Breast epithelium (tissue), 3 donors: ENCODE measurements around the gene DUSP22.

Source experiments
- CTCF ChIP-seq, 3 donors: fragments of 450-650 bp; IDR thresholded peaks; one replicate each; pipeline ENCODE4 v1.5.1; 2016 to 2017; ENCODE audit warnings: antibody characterized with exemption in 3 of 3, mild to moderate bottlenecking in 3 of 3, moderate library complexity in 3 of 3
- POLR2A ChIP-seq: fragments of 450-650 bp; IDR thresholded peaks from one replicate; pipeline ENCODE4 v1.6.1; 2016; ENCODE audit warnings: antibody characterized with exemption, mild to moderate bottlenecking, moderate library complexity

- TF ChIP-seq POLR2A, result no peak
- no peak for TF ChIP-seq CTCF (IDR thresholded peaks at IDR 0.05)
These were observed 13.3 kb downstream of the DUSP22 start for GRCh38 chr6:305371-306206.
